Body of pancreas (tissue), 4 donors: Measurements from ENCODE around the gene TRAPPC12. TPM values are rescaled to one million over a fixed set of nuclear protein-coding genes. Genes with fewer than 3 reads are reported as not detected.
A peak's percentile ranks its signal among the peaks of the same experiment; 100 is the strongest.

Experiments
- ATAC-seq: fragments of 150-250 bp; one replicate; pipeline ENCODE4 v1.9.1; 2016
- DNase-seq, 4 donors: peaks; one replicate each; pipeline ENCODE4 v3.0.0-alpha.2; 2019
- H3K27ac ChIP-seq, 4 donors: fragments of 200-600 bp; sonication (generic); 1 replicate in 3 of 4; 2 replicates in 1 of 4; pipeline versions ENCODE4 v1.5.1 to v1.6.1; 2016 to 2019; ENCODE audit warnings: mild to moderate bottlenecking in 1 of 4, mixed read lengths in 1 of 4, moderate library complexity in 1 of 4
- H3K27me3 ChIP-seq, 2 donors: fragments of 200-600 bp; sonication (generic); one replicate each; pipeline ENCODE4 v1.6.0; 2016; ENCODE audit warnings: mild to moderate bottlenecking in 1 of 2
- H3K36me3 ChIP-seq, 2 donors: fragments of 200-600 bp; sonication (generic); replicated peaks in 1 of 2; 2 replicates each; pipeline ENCODE4 v1.5.1; 2016; ENCODE audit warnings: low read depth in 2 of 2; ENCODE audit not compliant: insufficient read depth in 1 of 2
- H3K4me1 ChIP-seq: fragments of 200-600 bp; sonication (generic); one replicate; pipeline ENCODE4 v1.6.0; 2016
- H3K4me3 ChIP-seq, 2 donors: fragments of 200-600 bp; sonication (generic); 1 replicate in 1 of 2; 2 replicates in 1 of 2; pipeline ENCODE4 v1.5.1; 2016 to 2019
- H3K9me3 ChIP-seq, 3 donors: fragments of 200-600 bp; sonication (generic); 1 replicate in 2 of 3; 2 replicates in 1 of 3; pipeline ENCODE4 v1.5.1; 2016
- CTCF ChIP-seq, 7 experiments: fragments of 450-650 bp in 4 of 7; fragments of 200-600 bp in 3 of 7; sonication (generic) in 3 of 7; IDR thresholded peaks; one replicate each; pipeline ENCODE4 v1.5.1; 2016 to 2019; ENCODE audit warnings: antibody characterized with exemption in 7 of 7
- POLR2A ChIP-seq, 3 donors: fragments of 450-650 bp; IDR thresholded peaks; one replicate each; pipeline ENCODE4 v1.6.1; 2016; ENCODE audit warnings: antibody characterized with exemption in 3 of 3, mild to moderate bottlenecking in 2 of 3
- WGBS, 2 donors: methylation state at CpG; one replicate each; pipeline ENCODE4 v1.1.5; 2017; 5-methylcytosine and 5-hydroxymethylcytosine counted together
- intact Hi-C: fragments of 100-400 bp; cut with DNase I; formaldehyde crosslinking; loops from one replicate; pipeline ENCODE4 v1.15.1; 2023
- total RNA-seq, 2 donors: library from RNA; depleted of rRNA; stranded (reverse); fragments of >200 nt; gene quantifications; one replicate each; pipeline ENCODE4 v1.1.0, GENCODE V29; 2016

Gene TRAPPC12
- total RNA-seq, 2 donors from 2014 or later: 43.1 to 134 TPM

- peak; percentile 67 to 91 (median 89) for TF ChIP-seq POLR2A (IDR thresholded peaks at IDR 0.05)
- TF ChIP-seq CTCF (IDR thresholded peaks at IDR 0.05): peak in 5 of 7 experiments; percentile 11 to 51 (median 45)
- WGBS, 2 donors: 0 to 1% methylated on average over 25 to 57 of the region's 57 CpGs
Observed at GRCh38 chr2:3377612-3378432, 1.7 kb upstream of the TRAPPC12 start, which contains the start of gene EIPR1. EIPR1 (minus strand) TSS chr2:3377818; CDS start chr2:3377689, 129 bp downstream.

GRCh38 chr2:3379339-3379646 lies 201 bp upstream of the TRAPPC12 start:
- Histone ChIP-seq H3K4me3 (peak overlapping the region; percentile 48 to 87), H3K36me3 (peaks cover 0 to 2% of the 10 kb centered on the region in 2 donors), H3K4me1 (peaks cover 39% of the 10 kb centered on the region), H3K27me3 (no peaks in the 10 kb centered on the region), H3K9me3 (no peaks in the 10 kb centered on the region), H3K27ac (peak overlapping the region; percentile 61 to 93 (median 76))
- intact Hi-C loops: no loop called here
- TF ChIP-seq POLR2A (IDR thresholded peaks at IDR 0.05): no peak
- no peak for TF ChIP-seq CTCF (IDR thresholded peaks at IDR 0.05)
- no peak for DNase-seq
- WGBS, 2 donors: 10% methylated on average over 3 to 8 of the region's 8 CpGs
- ATAC-seq: no peak

More at GRCh38 chr2:3377612-3378432, 1.7 kb upstream of the TRAPPC12 start, which contains the start of gene EIPR1:
- intact Hi-C loops: no loop called here
- Histone ChIP-seq H3K36me3 (peaks cover 0 to 2% of the 10 kb centered on the region in 2 donors), H3K27ac (peak within 1 kb of the TSS; percentile 67 to 91 (median 89)), H3K9me3 (no peaks in the 10 kb centered on the region), H3K27me3 (no peaks in the 10 kb centered on the region), H3K4me3 (peak within 1 kb of the TSS; percentile 75 to 92), H3K4me1 (peaks cover 39% of the 10 kb centered on the region)
- peak; percentile 95 for ATAC-seq
- peak; percentile 96 to 99 (median 98) for DNase-seq

- TF ChIP-seq POLR2A (IDR thresholded peaks at IDR 0.05) (no peak), CTCF (IDR thresholded peaks at IDR 0.05) (no peak)
- 83 to 89% methylated on average over 10 of the region's 10 CpGs for WGBS, 2 donors
- intact Hi-C loops: no loop called here
- Histone ChIP-seq H3K36me3 (peaks cover 11 to 14% of the 10 kb centered on the region in 2 donors), H3K9me3 (no peaks in the 10 kb centered on the region), H3K27me3 (no peaks in the 10 kb centered on the region), H3K4me1 (no peaks in the 10 kb centered on the region), H3K4me3 (no peak overlapping the region), H3K27ac (no peak overlapping the region)
- no peak for DNase-seq
- no peak for ATAC-seq
Observed at GRCh38 chr2:3386448-3386958, 7.0 kb downstream of the TRAPPC12 start.

DNA sequence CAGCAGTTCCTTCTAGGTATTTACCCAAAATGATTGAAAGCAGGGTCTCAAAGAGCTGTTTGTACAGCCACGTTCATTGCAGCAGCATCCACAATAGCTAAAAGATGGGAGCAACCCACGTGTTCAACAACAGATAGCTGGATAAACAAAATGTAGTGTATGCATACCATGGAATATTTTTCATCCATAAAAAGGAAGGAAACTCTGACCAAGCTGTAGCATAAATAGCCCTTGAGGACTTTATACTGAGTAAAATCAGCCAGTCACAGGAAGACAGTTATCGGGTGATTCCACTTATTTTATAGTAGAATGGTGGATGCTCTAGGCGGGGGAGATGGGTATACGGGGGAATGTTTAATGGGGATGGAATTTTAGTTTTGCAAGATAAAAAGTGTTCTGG lies 7.5 kb downstream of the TRAPPC12 start:
- Histone ChIP-seq H3K36me3 (peaks cover 11 to 14% of the 10 kb centered on the region in 2 donors), H3K9me3 (no peaks in the 10 kb centered on the region), H3K27me3 (no peaks in the 10 kb centered on the region), H3K27ac (no peak overlapping the region), H3K4me3 (no peak overlapping the region), H3K4me1 (no peaks in the 10 kb centered on the region)
- no peak for TF ChIP-seq CTCF (IDR thresholded peaks at IDR 0.05)
- TF ChIP-seq POLR2A (IDR thresholded peaks at IDR 0.05): no peak
- ATAC-seq (no peak), DNase-seq (no peak)
- 91 to 94% methylated on average over 5 of the region's 5 CpGs for WGBS, 2 donors
- intact Hi-C loops: no loop called here
